Activated CD4-positive, alpha-beta T cell treated with anti-CD3 and anti-CD28 coated beads, Interleukin-2, amount 10 ng/mL, durations not matched to agents 7 days and 5 days (primary cell): Measurements from ENCODE around the gene CNTFR. TPM values are rescaled to one million over a fixed set of nuclear protein-coding genes. Genes with fewer than 3 reads are reported as not detected.

Experiments used
- CTCF ChIA-PET: fragments of 350-600 bp; sonication (Branson Sonifier 250); formaldehyde crosslinking; loops from one replicate; lab custom pipeline; 2021; ENCODE audit warnings: antibody characterized with exemption; lab: Charles Lee
- POLR2A ChIA-PET: fragments of 350-600 bp; sonication (Branson Sonifier 250); formaldehyde crosslinking; loops from one replicate; lab custom pipeline; 2021; ENCODE audit warnings: antibody characterized with exemption; lab: Charles Lee
- DNase-seq: peaks from one replicate; pipeline ENCODE4 v3.0.0-alpha.2; 2020
- H3K27ac Mint-ChIP-seq: one replicate; pipeline ENCODE4 v1.8.0; 2021; ENCODE audit warnings: mild to moderate bottlenecking, moderate library complexity, mixed read lengths
- H3K27me3 Mint-ChIP-seq: one replicate; pipeline ENCODE4 v1.8.0; 2021; ENCODE audit warnings: mixed read lengths
- H3K36me3 Mint-ChIP-seq: one replicate; pipeline ENCODE4 v1.8.0; 2021; ENCODE audit warnings: low read depth, mixed read lengths
- H3K4me1 Mint-ChIP-seq: one replicate; pipeline ENCODE4 v1.8.0; 2021; ENCODE audit warnings: mixed read lengths
- H3K4me3 Mint-ChIP-seq: one replicate; pipeline ENCODE4 v1.8.0; 2021; ENCODE audit warnings: mild to moderate bottlenecking, moderate library complexity, mixed read lengths
- H3K9me3 Mint-ChIP-seq: one replicate; pipeline ENCODE4 v1.8.0; 2021; ENCODE audit warnings: mixed read lengths
- total RNA-seq, 2 experiments: library from RNA; stranded (reverse); gene quantifications; one replicate each; pipeline ENCODE4 v1.2.3, GENCODE V29; 2021

Gene CNTFR
- total RNA-seq, 2 experiments from 2014 or later = not detected

DNA sequence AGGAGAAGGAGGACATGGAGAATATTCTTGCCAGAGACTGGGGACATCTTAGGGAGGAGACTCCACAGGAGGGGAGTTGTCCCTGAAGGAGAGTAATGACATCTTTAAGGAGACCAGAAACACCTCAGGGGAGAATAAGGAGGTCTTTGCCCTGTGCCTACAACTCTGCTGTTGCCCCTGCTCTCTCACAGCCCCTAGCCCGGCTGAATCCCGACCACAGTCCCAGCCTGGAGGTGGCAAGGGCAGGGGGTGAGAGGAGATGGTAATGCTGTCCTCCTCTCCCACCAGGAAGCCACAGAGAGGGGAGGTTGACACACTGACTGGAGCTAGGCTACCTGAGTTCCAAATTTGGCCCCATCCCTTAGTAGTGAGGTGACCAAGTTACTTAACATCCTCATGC, 36.5 kb downstream of the CNTFR start:
- no peak for DNase-seq

DNA sequence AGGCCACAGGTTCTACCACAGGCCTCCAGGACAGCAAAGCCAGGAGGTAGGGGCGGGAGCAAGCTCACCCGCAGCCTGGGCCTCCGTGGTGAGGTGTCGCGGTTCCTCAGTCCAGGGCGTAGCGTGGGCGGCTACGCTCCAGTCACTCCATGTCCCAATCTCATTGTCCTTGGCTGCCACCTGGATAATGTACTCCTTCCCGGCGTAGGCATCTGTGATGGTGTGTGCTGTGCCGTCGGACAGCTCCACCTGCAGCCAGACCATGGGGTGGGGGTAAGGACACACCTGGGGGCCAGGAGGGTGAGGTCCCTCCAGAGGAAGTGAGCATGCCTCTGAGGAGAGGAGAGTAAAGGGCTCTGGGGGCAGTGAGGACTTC, 36.9 kb downstream of the CNTFR start:
- H3K4me1 Mint-ChIP-seq = no peaks in the 10 kb centered on the region
- no peak for DNase-seq
- H3K27ac Mint-ChIP-seq = no peak overlapping the region
- ChIA-PET CTCF (interaction anchor here (1.2 kb wide), 1 partner anchor 14 kb away, joined by 3 read pairs; no protein-coding TSS in a partner anchor), POLR2A (no interaction called here)
- no peaks in the 10 kb centered on the region for H3K36me3 Mint-ChIP-seq
- H3K27me3 Mint-ChIP-seq = peaks cover 3% of the 10 kb centered on the region
- H3K9me3 Mint-ChIP-seq = no peaks in the 10 kb centered on the region
- H3K4me3 Mint-ChIP-seq = no peak overlapping the region

More for the DNA sequence above, 36.5 kb downstream of the CNTFR start:
- H3K4me3 Mint-ChIP-seq = no peak overlapping the region
- H3K36me3 Mint-ChIP-seq = no peaks in the 10 kb centered on the region
- ChIA-PET POLR2A (no interaction called here), CTCF (no interaction called here)
- peaks cover 3% of the 10 kb centered on the region for H3K27me3 Mint-ChIP-seq
- no peaks in the 10 kb centered on the region for H3K9me3 Mint-ChIP-seq
- H3K4me1 Mint-ChIP-seq = no peaks in the 10 kb centered on the region
- no peak overlapping the region for H3K27ac Mint-ChIP-seq

DNA sequence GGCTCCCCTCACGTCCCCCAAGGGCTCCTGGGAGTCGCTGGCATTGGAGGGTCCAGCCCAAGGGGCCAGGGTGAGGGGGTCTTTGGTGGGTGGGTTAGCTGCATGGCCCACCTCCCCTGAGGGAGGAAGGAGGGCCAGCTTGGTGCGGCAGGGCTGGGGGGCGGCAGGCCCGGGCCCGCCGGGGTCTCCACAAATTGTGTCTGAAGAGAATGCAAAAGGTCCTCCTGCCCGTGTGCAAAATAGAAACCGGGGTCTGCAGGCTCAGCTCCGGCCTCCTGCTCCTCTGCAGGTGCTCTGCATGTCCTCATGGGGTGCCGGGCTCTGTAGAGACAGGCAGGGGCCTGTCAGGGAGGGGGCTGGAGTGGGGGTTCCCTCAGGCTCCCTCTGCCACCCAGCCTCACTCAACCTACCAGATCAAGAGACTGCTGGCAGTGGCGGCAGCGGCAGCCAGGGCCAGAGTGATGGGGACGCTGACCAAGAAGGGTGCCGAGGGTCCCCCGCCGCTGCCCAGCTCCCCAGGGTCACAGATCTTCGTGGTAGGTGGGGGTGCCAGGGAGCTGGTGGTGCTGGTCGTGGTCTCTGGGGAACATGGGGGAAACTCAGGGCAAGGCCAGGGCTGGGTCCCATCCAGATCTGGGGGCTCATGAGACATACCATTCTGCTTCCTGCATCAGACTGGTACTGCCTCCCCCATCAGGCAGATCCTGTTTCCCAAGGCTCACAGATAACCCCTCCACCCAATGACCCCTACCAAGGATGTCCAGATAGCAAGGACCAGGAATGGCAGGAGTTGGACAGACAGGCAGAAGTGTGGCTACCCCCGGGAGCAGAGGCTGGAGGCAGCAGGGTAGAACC, 37.5 kb downstream of the CNTFR start:
- Mint-ChIP-seq H3K4me1 (no peaks in the 10 kb centered on the region), H3K27ac (no peak overlapping the region), H3K4me3 (no peak overlapping the region), H3K9me3 (no peaks in the 10 kb centered on the region), H3K36me3 (no peaks in the 10 kb centered on the region), H3K27me3 (peaks cover 3% of the 10 kb centered on the region)
- ChIA-PET POLR2A (no interaction called here), CTCF (interaction anchor here (0.6 to 1.2 kb wide), 3 partner anchors 15 to 52 kb away, joined by 3 read pairs; no protein-coding TSS in a partner anchor)
- DNase-seq = no peak

- no peaks in the 10 kb centered on the region for H3K4me1 Mint-ChIP-seq
- ChIA-PET CTCF (interaction anchor here (0.6 to 1.1 kb wide), 2 partner anchors 48 to 53 kb away, joined by 3 read pairs; no protein-coding TSS in a partner anchor), POLR2A (no interaction called here)
- DNase-seq = no peak
- H3K27ac Mint-ChIP-seq = no peak overlapping the region
- no peaks in the 10 kb centered on the region for H3K36me3 Mint-ChIP-seq
- no peaks in the 10 kb centered on the region for H3K9me3 Mint-ChIP-seq
- no peak overlapping the region for H3K4me3 Mint-ChIP-seq
- peaks cover 3% of the 10 kb centered on the region for H3K27me3 Mint-ChIP-seq
Measured at GRCh38 chr9:34550681-34551270, 38.7 kb downstream of the CNTFR start.

GRCh38 chr9:34550016-34550680, 39.4 kb downstream of the CNTFR start:
- CTCF ChIA-PET = interaction anchor here (1.1 kb wide), 1 partner anchor 49 kb away, joined by 3 read pairs; no protein-coding TSS in a partner anchor
- no peak for DNase-seq
- Mint-ChIP-seq H3K27ac (no peak overlapping the region), H3K36me3 (no peaks in the 10 kb centered on the region), H3K4me3 (no peak overlapping the region), H3K27me3 (peaks cover 9% of the 10 kb centered on the region), H3K4me1 (no peaks in the 10 kb centered on the region), H3K9me3 (no peaks in the 10 kb centered on the region)
- POLR2A ChIA-PET = no interaction called here

- ChIA-PET CTCF (interaction anchor here (0.7 kb wide), 1 partner anchor 21 kb away, joined by 3 read pairs; no protein-coding TSS in a partner anchor), POLR2A (no interaction called here)
- Mint-ChIP-seq H3K4me1 (no peaks in the 10 kb centered on the region), H3K9me3 (no peaks in the 10 kb centered on the region), H3K27ac (no peak overlapping the region), H3K36me3 (no peaks in the 10 kb centered on the region), H3K4me3 (no peak overlapping the region), H3K27me3 (peaks cover 14% of the 10 kb centered on the region)
- no peak for DNase-seq
Measured at GRCh38 chr9:34549407-34549732, 40.2 kb downstream of the CNTFR start.

DNA sequence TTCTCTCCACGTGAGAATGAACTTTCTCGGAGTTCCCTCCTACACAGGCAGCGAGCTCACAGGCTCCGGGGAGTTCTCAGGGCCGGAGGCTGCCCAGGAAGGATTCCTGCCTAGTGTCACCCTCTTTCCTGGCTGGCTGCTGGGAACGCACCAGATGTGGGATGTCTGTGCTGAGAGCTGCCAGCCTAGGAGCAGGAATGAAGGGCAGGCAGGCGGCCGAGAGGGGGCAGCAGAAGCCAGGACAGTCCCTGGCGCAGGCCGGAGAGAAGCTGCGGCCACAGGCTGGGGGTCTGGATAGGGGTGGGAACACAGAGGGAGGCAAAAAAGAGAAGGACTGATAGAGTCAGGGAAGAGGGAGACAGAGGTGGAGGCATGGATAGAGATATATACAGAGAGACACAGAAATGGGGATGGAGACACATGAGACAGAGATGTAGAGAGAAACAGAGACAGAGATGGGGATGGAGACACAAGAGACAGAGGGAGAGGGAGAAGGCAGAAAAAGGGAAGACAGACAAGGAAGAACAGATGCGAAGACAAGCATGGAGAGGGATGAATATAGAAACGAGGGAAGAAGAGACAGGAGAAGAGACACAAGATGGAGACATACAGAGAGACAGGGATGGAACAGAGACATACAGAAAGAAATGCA, 41.4 kb downstream of the CNTFR start:
- H3K9me3 Mint-ChIP-seq = no peaks in the 10 kb centered on the region
- POLR2A ChIA-PET = no interaction called here

DNA sequence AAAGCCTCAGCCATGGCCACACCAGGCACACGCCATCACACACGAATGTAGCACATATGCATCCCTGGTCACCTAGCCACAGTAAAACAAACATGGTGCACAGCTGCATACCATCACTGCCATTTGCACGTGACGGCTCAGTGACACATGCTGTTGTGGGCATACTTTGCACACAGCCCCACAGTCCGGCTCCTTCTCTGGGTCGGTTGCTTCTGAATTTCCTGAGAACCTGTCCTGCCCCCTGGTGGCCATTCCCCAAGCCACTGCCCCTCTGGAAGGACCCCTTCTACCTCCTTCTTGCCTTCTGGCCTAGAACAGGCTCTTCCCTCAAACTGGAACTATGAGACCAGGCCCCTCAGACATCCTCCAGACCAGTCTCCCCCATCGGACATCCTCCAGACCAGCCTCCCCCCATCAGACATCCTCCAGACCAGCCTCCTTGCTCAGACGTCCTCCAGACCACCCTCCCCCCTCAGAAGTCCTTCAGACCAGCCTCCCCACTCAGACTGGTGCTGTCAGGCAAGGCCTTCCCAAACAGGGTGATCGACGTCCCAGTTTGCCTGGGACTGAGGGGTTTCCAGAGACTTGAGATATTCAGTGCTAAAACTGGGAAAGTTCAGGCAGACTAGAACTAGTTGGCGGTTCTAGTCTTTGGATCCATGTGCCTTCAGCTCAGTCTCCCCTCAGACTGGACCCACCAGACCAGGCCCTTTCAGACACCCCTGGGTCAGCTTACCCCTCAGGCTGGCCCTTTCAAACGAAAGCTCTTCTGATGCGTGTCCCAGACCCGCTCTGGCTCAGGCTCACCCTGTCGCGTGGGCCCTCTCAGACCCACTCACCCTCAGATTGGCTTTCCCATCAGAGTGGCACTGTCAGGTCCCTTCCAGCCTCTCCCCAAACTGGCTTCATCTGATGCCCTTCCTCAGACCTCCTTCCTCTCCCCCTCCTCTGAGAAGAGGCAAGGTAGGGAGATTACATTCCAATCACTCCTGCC, 42.4 kb downstream of the CNTFR start:
- no peaks in the 10 kb centered on the region for H3K36me3 Mint-ChIP-seq
- H3K4me1 Mint-ChIP-seq = no peaks in the 10 kb centered on the region
- ChIA-PET CTCF (interaction anchor here (0.9 to 1.3 kb wide), 6 partner anchors 9 to 87 kb away, joined by 3 to 6 read pairs (median 3); no protein-coding TSS in a partner anchor), POLR2A (no interaction called here)
- no peaks in the 10 kb centered on the region for H3K9me3 Mint-ChIP-seq
- H3K4me3 Mint-ChIP-seq = no peak overlapping the region
- H3K27me3 Mint-ChIP-seq = peaks cover 18% of the 10 kb centered on the region
- DNase-seq = peak; percentile 57
- H3K27ac Mint-ChIP-seq = no peak overlapping the region

More for the DNA sequence above, 41.4 kb downstream of the CNTFR start:
- H3K36me3 Mint-ChIP-seq = no peaks in the 10 kb centered on the region
- H3K27ac Mint-ChIP-seq = no peak overlapping the region
- no peak overlapping the region for H3K4me3 Mint-ChIP-seq
- CTCF ChIA-PET = interaction anchor here (0.5 to 1.3 kb wide), 6 partner anchors 8 to 256 kb away, joined by 3 to 6 read pairs (median 4); no protein-coding TSS in a partner anchor
- peak; percentile 25 for DNase-seq
- H3K27me3 Mint-ChIP-seq = peaks cover 18% of the 10 kb centered on the region
- no peaks in the 10 kb centered on the region for H3K4me1 Mint-ChIP-seq

DNA sequence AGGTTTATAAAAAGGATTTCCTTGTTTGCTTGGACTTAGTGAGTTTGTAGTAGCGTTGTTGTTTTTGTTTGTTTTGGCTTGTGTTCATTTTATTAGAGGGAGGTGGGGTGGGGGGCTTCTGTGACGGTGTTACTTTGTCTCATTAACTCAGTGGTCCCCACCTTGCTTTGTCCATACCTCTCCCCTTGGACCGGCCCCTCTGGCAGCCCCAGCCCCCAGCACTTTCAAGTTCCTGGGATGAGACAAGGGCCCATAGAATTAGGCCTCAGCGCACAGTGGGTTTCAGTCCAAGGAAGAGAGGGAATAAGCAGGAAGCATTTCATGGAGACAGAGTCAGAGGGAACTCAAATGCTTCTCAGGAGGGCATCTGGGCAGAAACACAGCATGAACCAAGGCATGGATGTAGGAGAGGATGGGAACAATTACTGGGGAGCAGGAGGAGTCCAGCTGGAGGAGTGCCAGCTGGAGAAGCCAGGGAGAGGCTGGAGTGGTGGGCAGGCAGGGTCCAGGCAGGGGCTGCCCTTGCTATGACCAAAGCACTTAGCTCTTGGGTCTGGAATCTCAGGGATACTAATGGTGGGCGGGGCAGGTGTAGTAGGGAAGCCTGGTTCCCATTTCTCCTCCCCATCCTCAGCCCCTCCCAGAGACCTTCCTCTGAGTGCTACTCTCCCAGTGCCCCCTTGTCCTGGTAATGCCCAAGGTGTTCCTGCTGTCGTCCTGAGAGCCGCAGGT, 43.3 kb downstream of the CNTFR start:
- Mint-ChIP-seq H3K27ac (no peak overlapping the region), H3K4me1 (no peaks in the 10 kb centered on the region), H3K27me3 (peaks cover 18% of the 10 kb centered on the region), H3K4me3 (no peak overlapping the region), H3K36me3 (no peaks in the 10 kb centered on the region), H3K9me3 (no peaks in the 10 kb centered on the region)
- ChIA-PET POLR2A (no interaction called here), CTCF (interaction anchor here (1.1 kb wide), 1 partner anchor 13 kb away, joined by 3 read pairs; no protein-coding TSS in a partner anchor)
- DNase-seq = no peak

- no peak overlapping the region for H3K27ac Mint-ChIP-seq
- no peak for DNase-seq
- no peaks in the 10 kb centered on the region for H3K36me3 Mint-ChIP-seq
- POLR2A ChIA-PET = no interaction called here
- CTCF ChIA-PET = no interaction called here
- H3K9me3 Mint-ChIP-seq = no peaks in the 10 kb centered on the region
- no peaks in the 10 kb centered on the region for H3K4me1 Mint-ChIP-seq
- peaks cover 18% of the 10 kb centered on the region for H3K27me3 Mint-ChIP-seq
- no peak overlapping the region for H3K4me3 Mint-ChIP-seq
Measured at GRCh38 chr9:34545497-34545896, 44.0 kb downstream of the CNTFR start.

DNA sequence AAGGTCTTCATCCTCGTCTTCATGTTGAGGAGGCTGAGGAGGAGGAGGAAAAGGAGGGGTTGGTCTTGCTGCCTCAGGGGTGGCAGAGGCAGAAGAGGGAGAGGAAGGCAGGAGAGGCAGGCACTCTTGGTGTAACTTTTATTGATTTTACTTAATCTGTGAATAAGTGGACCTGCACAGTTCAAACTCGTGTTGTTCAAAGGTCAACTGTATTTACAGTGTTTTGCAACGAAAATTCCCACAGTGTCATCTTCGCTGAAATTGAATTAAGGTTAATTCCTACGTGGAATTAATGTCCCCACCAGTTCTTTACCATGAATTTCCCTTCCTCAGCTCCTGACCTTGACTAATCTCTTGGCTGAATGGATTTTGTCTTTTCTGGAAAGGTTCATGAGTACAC, 45.5 kb downstream of the CNTFR start:
- POLR2A ChIA-PET = no interaction called here
- no peaks in the 10 kb centered on the region for H3K36me3 Mint-ChIP-seq
- CTCF ChIA-PET = interaction anchor here (1.3 kb wide), 1 partner anchor 19 kb away, joined by 4 read pairs; no protein-coding TSS in a partner anchor
- no peak for DNase-seq
- no peak overlapping the region for H3K4me3 Mint-ChIP-seq
- no peaks in the 10 kb centered on the region for H3K9me3 Mint-ChIP-seq
- no peak overlapping the region for H3K27ac Mint-ChIP-seq
- no peaks in the 10 kb centered on the region for H3K4me1 Mint-ChIP-seq
- H3K27me3 Mint-ChIP-seq = peaks cover 18% of the 10 kb centered on the region
